Stimulated activated CD8-positive, alpha-beta memory T cell treated with anti-CD3 and anti-CD28 coated beads, Interleukin-4, amount 100 ng/mL, for 48 hours (primary cell): ENCODE data around the gene ADGRL2.
"Not testable (repeated sequence)": the region's sequence is repeated elsewhere in the genome, so short reads cannot be mapped to it uniquely, and the experiment has no call there.

Experiments used
- DNase-seq: peaks from one replicate; pipeline ENCODE4 v3.0.0-alpha.2; 2020

The ADGRL2 gene

DNA sequence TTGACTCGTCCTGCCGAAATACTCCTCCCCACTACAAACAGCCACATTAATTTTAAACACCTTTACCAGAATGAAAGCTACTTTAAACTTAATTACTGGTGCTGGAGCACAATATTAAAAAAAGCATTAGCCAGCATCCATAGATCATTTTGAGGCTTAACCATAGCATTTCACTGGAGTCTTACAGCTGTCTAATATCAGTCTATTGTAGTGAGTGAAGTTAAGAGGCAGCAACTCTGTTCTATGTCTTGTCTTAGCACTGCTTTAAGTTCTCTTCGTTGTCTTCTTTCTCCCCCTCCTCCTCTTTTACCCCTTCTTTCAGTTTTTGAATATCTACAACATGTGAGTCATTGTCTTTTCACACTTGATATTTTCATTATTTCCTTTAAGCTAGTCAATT is 49.3 kb downstream of the ADGRL2 start:
- no peak for DNase-seq

DNA sequence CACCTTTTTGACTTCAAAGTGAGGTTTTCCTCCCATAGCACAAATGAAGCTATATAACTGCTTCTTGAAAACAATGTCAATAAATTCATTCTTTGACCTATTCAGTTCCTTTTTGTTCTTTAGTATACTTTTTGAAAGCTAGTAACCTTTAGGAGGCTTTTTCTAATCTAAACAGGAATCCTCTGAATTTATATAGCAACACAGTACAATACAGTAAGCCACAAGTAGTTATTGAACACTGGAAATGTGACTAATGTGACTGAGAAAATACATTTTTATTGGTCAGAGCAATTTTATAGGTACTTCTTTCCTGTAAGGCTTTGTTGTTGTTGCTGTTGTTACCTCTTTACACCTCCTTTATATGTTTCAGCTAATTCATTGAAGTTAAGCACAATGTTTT is 49.8 kb downstream of the ADGRL2 start:
- no peak for DNase-seq

DNA sequence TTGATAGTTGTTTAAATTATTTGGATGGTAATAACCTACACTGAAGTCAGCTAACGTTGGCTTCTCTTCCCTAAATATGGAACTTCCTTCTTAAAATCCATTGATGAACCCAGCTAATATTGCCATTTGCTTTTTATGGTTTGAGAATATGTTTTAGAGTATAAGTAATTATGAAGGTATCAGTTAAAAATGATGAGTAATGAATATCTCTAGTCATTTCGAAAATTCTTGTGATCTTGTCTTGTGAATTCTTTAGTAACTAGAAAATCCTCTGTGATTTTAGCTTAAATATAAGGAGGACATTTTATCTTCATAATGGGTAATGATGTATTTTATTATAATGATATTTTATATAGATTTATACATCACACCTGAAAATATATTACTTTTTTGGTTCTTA is 50.5 kb downstream of the ADGRL2 start:
- no peak for DNase-seq

DNA sequence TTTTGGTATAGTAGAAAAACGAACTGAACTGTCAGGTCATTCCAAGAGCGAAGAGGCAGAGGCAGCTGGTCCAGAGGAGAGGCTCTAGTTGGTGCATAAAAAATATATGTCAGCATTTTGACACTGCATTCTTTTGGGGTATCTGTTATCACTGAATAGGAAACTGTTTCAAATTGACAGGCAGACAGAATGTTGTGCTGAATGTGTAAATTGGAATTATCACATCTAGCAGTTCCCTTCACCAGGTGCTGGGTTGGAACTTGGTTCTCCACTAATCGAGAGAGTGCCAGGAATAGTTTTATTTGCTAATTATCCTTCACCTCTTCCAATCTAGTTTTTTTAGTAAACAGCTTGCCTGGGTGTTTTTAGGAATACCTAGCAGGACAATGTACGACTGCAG is 52.2 kb downstream of the ADGRL2 start:
- DNase-seq, result no peak

DNA sequence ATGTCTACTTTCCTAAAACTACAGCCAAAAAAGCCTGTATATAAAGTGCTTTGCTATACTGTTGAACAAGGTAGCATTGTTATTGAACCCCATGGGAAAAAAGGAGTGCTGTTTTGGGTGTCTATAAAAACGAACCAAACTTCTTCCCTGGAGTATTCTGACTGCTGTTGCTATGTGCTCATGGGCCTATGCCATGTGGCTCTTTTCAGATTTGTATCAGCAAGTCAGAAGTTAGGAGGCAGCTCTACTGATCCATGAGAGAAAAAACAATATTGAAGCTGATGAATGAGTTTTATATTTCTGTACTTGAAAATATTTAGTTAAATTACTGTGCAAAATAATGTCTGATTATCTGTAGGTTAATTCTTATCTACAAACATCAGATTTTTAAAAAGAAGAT is 66.5 kb downstream of the ADGRL2 start:
- DNase-seq, result no peak

DNA sequence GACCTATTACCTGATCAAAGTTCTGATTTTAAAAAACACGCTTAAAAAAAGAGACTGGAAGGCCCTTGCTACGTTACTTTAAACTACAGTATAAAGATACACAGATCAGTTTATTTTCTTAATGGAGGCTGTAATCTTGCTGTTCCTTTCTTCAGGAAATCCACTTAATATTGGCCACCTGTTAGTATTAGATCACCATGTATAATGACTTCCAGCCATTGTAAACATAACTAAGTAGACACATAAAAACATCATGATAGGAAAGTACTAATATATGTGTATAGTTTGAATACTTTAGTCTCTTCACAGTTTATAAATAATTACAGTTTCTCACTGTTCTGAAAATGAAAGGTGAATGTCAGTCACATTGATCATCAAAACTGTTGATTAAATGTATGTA is 68.6 kb downstream of the ADGRL2 start:
- DNase-seq, result no peak

DNA sequence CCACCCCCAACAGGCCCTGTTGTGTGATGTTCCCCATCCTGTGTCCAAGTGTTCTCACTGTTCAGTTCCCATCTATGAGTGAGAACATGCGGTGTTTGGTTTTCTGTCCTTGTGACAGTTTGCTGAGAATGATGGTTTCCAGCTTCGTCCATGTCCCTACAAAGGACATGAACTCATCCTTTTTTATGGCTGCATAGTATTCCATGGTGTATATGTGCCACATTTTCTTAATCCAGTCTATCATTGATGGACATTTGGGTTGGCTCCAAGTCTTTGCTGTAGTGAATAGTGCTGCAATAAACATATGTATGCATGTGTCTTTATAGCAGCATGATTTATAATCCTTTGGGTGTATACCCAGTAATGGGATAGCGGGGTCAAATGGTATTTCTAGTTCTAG is 70.4 kb downstream of the ADGRL2 start:
- DNase-seq, result not testable (repeated sequence)

DNA sequence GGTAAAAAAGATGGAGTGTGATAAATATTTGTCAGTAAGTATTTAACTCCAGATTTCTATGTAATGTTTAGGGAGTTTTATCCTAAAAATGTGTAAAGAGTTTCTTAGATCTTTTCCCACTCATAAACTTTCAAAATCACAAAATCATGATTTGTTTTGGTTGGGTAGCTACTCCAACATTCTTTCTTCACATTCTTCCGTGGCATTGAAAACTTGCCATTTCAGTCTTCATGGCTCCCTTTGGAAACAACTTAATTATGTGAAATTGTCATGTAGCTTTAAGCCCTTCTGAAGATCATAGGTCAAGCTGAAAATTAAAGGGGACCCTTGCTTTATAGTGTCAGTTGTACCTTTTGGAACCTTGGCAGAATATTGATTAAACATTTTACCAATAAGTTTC is 73.2 kb downstream of the ADGRL2 start:
- no peak for DNase-seq

DNA sequence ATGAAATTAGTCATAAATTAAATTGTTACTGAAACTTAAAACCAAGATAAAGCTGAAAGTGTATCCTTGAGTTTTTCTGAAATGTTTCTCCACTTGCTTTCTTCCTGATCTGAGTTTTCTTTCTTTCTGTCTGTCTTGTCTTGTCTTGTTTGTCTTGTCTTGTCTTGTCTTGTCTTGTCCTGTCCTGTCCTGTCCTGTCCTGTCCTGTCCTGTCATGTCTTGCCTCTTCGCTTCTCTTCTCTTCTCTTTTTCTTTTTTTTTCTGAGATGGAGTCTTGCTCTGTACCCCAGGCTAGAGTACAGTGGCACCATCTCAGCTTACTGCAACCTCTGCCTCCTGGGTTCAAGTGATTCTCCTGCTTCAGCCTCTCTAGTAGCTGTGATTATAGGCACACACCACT is 73.7 kb downstream of the ADGRL2 start:
- no peak for DNase-seq

DNA sequence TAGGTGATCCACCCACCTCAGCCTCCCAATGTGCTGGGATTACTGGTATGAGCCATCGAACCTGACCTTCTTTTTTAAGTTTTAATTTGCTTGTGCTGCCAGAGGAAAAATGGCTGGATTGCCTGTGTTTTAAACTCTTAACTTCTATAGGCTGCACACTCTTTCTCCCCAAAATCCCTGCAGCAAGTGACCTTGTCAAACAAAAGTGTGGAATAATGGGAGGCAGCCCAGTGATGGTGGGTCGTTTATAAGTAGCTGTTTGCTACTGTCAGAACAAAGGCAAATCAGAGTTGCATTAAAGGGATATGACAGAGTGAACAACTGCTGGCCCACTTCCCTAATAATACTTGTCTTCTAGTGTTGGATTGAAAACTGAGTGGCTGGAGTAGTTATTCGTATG is 74.2 kb downstream of the ADGRL2 start:
- no peak for DNase-seq

DNA sequence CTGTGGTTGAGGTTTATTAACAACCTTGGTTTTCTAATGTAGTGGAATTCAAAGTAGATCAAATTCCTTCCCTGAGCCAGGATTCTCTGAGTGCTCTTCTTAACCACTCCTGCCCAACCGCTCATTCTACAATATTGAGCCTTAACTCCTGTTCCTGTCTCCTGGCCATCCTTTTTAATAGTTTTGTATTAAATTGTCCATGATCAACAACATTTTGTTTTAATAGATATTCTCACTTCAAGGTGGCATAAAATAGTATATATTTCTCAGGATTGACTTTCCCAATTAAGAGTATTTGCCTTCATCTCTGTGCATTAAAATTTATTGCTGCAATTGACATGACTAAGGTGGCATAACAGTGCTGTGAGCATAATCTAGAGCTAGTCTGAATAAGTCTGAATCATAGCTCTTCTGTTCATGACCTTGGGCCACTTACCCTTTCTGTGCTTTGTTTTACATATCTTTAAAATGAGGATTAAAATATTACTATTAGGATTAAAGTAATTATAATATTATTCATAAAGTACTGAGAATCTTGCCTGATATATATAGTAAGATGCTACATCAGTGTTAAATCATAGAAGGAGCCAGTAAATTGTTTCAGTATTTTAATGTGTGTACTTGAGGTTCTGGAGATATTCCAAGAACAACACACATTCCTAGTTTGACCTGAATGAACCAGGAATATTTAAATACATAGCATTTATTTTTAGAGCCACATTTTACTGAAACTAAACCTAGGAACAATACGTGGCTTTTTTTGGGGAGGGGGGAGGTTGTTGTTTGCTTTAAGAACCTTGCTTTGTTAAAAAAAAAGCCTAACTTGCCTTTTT is 76.4 kb downstream of the ADGRL2 start:
- no peak for DNase-seq

DNA sequence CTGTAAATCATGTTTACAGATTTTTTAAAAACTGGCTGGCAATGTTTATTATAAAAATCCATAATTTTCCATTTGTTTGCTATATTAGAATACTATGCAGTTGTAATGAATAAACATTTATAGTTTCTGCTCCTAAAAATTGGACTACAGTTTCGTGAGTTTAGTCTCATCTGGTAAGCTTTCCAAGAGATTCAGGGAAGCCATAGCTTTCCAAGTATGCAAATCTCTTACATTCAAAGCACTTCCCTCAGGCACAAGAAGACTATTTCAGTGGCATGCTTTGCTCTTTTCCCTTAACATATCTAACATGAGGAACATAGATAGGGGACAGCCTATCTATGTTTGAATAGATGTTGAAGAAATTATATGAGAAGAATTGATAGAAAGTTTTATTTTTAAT is 77.2 kb downstream of the ADGRL2 start:
- DNase-seq, result no peak

DNA sequence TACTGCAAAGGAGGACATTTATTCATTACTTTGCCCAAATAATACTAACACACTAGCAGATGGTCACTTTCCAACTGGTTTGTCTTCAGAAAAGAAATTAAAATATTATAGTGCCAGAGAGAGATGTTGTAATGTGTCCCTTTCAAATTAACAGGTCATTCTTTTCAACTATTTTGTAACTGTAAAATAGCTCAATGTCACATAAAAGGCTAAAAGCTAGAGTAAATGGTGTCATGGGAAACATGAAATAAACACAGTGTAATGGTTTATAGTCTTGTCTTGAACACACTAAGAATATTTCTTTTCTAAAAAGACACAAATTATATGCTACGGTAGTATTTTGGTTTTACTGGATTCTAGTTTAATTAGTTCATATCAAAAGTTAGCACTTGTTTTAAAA is 77.8 kb downstream of the ADGRL2 start:
- DNase-seq, result no peak

DNA sequence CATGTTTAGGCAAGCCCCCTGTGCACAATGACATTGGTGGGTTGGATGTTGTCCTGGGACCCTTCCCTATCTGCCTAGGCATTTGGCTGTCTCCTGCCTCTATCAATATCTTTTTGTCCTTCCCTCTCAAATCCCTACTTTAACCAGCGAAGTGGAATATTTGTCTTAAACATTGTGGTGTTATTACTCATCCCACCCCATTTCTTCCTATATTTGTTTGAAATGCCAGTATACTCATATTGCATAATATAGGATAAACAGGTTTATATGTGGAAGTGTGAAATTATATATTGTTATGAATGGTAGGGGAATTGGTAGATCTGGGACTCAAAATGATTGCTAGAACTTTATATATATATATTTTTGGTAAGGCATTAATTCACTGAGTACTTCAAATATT is 80.0 kb downstream of the ADGRL2 start:
- no peak for DNase-seq

DNA sequence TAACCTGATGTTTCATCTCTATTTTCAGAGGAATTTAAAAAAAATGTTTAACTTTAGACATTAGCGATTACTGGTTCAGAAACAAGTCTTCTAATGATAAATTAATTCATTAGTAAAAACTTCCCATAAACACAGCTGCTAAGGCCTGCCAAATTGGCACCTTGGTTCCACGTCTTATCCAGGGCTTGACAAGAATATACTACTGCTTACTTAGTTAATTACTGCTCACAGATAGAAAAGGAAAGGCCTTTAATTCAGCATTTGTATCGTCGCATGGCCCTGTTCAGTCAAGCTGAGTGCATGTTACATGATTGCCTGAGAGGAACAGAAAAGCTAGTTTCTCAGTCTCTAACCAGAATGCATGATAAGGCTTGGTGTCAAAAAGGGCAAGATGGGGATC is 84.6 kb downstream of the ADGRL2 start:
- no peak for DNase-seq

DNA sequence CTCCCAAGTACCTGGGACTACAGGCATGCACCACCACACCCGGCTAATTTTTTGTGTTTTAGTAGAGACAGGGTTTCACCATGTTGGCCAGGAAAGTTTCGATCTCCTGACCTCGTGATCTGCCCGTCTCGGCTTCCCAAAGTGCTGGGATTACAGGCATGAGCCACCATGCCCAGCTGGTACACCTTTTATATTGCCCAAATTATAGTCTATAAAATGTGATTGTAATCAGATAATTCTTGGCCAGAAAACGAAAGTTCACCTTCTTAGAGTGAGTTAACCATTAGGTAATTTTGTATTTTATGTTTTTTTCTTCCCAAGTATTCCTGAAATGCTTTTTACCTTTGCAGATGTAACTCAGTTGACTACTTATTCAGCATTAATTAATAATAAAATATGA is 85.6 kb downstream of the ADGRL2 start:
- DNase-seq, result not testable (repeated sequence)

DNA sequence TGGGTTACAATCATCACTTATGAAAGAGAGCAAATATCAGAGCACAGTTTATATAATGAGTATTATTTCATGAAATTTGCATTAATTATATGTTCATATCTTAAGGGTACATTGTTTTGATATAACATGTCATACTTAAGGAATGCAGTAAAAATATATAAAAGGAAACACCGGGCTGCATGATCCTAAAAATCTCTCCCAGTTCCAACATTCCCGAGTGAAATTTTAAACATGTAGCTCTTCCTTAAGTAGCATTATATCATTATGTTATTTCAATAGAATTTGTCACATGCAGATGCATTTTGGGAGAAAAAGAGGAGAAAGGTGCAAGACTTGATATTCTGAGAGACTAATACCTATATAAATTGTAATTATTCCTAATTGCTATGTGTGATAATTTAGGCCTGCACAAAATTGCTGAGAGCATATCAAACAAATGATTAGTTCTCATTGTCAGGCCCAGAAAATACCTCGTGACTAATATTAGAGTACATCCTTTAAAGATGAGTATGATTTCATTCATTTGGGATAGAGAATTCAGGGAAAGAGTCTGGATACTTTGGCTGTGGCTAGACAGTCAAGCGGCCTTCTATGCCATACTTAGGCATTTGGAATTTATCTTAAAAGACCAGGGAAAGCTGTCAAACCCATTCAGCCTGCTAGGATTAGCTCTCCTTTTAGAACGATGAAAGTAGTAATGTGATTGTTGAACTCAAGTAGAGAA is 86.8 kb downstream of the ADGRL2 start:
- no peak for DNase-seq

DNA sequence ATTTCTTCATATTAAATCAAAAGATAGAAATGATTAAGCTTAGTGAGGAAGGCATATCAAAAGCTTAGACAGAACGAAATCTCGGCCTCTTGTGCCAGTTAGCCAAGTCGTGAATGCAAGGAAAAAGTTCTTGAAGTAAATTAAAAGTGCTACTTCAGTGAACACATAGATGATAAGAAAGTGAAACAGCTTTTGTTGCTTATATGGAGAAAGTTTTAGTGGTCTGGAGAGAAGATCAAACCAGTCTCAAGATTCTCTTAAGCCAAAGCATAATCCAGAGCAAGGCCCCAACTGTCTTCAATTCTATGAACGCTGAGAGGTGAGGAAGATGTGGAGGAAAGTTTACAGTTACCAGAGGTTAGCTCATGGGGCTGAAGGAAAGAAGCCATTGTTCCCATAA is 88.4 kb downstream of the ADGRL2 start:
- no peak for DNase-seq

DNA sequence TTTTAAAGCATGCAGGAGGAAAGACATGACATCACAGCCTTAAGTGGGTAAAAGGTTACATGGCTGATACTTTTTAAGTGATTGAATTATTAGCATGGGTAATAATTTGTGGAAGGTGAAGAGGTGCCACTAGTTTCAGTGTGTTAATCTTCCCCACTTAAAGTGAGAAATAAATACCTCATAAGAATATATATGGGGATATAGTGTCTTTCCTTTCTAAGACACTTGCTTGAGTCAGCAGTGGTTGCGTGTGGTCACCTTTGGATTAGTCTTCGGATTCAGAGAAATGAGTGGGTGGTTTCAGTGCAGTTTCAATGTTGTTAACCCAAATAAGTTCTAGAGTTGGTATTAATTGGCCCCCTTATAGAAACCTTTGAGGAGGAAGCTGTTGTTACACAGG is 94.1 kb downstream of the ADGRL2 start:
- DNase-seq, result no peak

DNA sequence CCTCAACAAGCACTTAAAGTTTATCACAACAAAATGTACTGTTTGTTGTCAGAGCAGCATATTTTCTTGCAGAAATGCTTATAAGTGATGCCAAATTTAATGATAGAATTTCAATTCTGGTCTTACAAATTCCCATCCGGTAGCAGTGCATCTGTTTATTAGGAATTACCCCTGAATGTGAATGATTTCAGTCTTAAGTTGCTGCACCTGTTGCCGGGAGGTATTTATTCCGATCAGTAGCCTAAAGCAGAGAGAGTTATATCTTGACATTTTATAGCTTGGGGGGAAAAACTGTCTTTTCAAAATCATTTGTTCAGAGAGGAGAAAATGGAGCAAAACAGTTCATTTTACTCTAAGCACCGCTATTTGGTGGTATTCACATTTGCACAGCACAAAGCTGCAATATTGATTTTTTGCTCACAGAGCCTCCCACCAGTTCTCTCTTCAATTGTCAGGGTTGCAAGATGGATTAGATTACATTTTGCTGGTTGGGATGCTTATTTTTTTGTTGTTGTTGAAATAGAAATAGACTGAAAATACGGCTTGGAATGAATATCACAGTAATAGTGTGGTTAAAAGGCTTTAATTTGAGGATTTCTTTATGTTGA is 98.6 kb downstream of the ADGRL2 start:
- DNase-seq, result no peak

DNA sequence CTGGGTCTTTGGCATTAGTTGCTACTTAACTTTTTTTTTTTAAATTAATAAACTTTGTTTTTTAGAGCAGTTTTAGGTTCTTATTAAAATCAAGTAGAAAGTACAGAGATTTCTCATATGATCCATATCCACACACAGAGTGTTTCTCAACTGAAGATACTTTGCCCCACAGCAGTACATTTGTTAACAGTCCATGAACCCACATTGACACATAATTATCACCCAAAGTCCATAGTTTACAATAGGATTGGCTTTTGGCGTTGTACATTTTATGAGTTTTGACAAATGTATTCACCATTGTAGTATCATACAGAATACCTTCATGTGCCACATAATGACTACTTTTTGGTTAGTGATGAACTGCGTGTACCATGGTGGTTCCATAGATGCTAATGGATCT is 106.8 kb downstream of the ADGRL2 start:
- DNase-seq, result no peak

DNA sequence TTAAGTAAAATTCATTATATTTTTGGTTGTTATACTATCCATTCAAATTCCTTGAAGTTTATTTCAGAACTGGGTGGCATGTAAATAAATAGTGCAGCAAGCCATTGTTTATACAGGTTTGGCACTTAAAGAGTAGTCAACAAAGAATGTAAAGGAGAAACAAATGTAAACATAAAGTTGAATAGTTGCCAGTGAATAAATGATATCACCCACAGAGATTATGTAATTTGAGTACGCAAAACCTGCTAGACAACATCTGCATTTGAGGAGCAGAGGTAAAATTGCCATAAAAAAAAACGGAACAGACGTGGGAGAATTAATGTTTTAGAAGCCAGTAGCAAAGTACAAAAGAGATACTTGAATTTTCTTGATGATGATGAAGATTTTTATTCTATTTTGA is 111.6 kb downstream of the ADGRL2 start:
- no peak for DNase-seq

DNA sequence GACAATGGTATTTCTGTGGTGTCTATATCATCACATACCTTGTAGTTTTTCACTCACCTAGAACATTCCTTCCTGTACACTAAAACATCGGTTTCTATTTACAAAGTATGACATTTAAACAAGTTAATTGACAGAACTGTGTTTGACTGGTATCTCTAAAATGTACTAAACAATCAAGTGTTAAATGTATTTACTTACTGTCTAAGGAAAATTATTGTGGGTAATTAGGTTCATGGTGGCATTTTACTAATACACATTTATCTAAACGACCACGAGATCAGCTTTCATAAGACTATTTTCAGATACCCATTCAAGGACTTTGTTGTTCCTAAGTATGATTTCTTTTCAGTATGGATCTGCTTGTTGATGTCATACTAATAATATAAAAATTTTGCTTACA is 115.2 kb downstream of the ADGRL2 start:
- DNase-seq, result no peak

DNA sequence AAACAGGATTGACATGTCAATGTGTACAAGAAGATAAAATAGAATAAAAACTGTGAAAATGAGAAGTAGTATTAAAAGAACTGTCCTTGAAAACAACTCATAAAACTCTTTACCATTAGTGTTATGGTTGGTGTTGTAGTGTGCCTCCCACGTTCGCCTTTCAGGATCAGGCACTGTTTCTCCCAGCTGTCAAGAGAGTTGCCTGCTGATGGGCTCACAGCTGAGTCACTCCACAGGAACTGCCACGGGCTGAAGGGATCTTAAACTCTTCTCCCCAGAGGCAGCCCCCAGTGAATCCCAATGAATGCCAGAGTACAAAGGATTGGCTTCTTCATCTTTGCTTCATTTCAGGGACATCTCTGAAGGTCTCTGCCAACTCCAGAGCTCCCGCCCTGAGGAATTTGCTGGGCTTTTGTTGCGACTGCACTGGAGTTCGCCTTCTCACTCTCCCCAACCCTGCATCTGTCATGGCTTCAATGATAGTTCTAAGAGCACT is 119.6 kb downstream of the ADGRL2 start:
- no peak for DNase-seq
